IPS-20b (cell line): ENCODE results near the gene CADM1.

Source experiments
- H3K27ac ChIP-seq: one replicate; pipeline ENCODE4 v1.5.1; 2013; ENCODE audit warnings: low read length
- H3K27me3 ChIP-seq: 2 replicates; pipeline ENCODE4 v1.6.1; 2013; ENCODE audit warnings: mild to moderate bottlenecking, low read length, inconsistent platforms; ENCODE audit not compliant: insufficient read depth
- H3K36me3 ChIP-seq: 2 replicates; pipeline ENCODE4 v1.6.1; 2013; ENCODE audit warnings: low read depth, mild to moderate bottlenecking, inconsistent platforms, low read length, moderate library complexity; ENCODE audit not compliant: insufficient read depth
- H3K4me1 ChIP-seq: 2 replicates; pipeline ENCODE4 v1.6.1; 2013; ENCODE audit warnings: mild to moderate bottlenecking, control low read depth, inconsistent platforms, low read length, moderate library complexity; ENCODE audit not compliant: insufficient read depth
- H3K4me3 ChIP-seq: 2 replicates; pipeline ENCODE4 v1.5.1; 2013; ENCODE audit warnings: mild to moderate bottlenecking, low read length, inconsistent platforms
- H3K9ac ChIP-seq: 2 replicates; pipeline ENCODE4 v1.6.1; 2013; ENCODE audit warnings: low read depth, mild to moderate bottlenecking, inconsistent platforms, low read length, moderate library complexity
- H3K9me3 ChIP-seq: 2 replicates; pipeline ENCODE4 v1.6.1; 2013; ENCODE audit warnings: mild to moderate bottlenecking, low read depth, low read length, inconsistent platforms; ENCODE audit not compliant: insufficient read depth

Gene CADM1

DNA sequence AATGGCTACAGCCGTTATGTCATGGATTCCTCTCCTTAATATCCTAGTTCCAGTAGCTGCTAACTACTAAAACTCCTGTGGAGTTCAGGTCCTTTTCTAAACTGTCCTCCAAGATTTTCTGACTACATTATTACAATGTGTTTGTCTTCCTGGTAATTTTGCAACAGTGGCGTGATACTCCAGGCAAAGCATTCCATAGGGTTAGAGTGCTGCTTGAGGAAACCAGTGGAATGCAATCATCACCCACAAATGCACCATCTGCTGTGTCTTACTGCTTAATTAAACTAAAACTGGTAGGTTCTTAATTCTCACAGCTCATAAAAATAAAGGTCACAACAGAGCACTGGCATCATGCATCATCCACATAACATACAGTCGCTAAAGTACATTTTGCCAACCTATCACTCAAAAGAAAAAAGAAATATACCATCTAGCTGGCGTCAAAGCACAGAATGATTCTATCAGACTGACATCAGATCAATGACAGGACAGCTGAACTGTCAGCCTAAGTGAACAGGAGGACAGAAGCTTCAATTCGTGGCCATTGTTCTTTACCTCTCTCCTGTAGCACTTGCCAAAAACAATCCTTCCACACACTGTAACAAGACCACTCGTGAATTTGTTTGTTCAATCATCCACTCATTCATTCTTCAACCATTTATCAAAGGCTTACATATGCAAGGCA is 182.5 kb downstream of the CADM1 start:
- no peaks in the 10 kb centered on the region for H3K9me3 ChIP-seq
- H3K9ac ChIP-seq: no peak overlapping the region
- H3K4me3 ChIP-seq: no peak overlapping the region
- H3K36me3 ChIP-seq: no peaks in the 10 kb centered on the region
- no peak overlapping the region for H3K27ac ChIP-seq
- H3K4me1 ChIP-seq: peaks cover 5% of the 10 kb centered on the region; the same call in 1 of the 2 replicates
- H3K27me3 ChIP-seq: no peaks in the 10 kb centered on the region

DNA sequence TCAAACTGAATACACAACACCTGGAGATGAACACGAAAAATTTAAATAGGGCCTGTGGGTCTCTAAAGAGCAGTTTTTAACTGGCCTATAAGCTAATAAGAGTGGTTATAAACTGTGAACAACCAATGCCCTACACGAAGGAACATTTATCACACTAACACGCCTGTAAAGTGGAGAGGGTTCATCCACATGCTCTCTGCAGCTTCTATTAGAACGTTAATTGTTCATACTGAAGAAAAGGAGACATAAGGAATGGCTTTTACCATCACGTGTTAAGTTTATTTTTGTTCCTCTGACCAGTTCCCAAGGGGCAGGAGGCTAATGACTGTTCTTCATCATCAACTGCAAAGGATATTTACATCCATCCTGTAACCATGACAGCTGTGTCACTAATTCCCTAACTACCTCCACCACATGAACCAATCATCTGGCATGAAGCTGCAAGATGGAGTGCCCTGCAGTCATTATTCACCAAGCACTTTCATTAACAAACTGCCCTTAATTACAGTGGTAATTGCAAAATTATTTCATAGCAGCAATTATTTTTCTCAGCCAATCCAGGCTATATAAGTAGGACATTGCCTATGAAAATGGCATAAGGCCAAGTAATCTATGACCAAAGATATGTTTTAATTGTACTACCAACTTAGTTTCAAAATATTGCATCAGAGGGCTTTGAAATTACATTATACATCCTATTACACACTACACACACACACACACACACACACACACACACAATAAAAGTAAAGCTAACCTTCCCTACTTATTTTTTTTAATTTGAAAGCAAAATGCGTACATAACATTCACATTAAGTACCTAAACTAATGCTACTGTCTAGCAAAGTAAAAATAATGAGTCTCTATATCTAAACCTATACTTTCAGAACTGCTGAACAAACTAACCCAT is 186.7 kb downstream of the CADM1 start:
- Histone ChIP-seq H3K4me1 (no peaks in the 10 kb centered on the region), H3K36me3 (no peaks in the 10 kb centered on the region), H3K9ac (no peak overlapping the region), H3K27ac (no peak overlapping the region), H3K4me3 (no peak overlapping the region), H3K9me3 (no peaks in the 10 kb centered on the region), H3K27me3 (no peaks in the 10 kb centered on the region)

DNA sequence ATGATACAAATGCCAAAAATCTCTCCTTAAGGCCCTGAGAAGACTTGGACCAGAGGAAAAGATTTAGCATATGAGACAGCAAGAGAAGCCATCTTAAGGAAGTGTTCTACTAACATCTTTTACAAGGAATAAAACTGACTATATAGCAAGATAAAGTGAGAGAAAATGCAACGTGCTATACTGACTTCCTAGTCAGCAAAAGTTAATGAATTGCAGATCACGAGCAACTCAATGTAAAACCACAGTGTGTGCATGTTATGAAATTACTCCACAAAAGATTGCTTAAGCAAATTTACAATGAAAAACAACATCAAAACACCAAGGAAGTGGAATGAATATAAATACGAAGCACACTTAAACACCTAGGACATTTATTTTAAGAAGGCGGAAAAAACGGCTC is 187.5 kb downstream of the CADM1 start:
- Histone ChIP-seq H3K4me1 (no peaks in the 10 kb centered on the region), H3K4me3 (no peak overlapping the region), H3K9ac (no peak overlapping the region), H3K27ac (no peak overlapping the region), H3K36me3 (no peaks in the 10 kb centered on the region), H3K27me3 (no peaks in the 10 kb centered on the region), H3K9me3 (no peaks in the 10 kb centered on the region)

DNA sequence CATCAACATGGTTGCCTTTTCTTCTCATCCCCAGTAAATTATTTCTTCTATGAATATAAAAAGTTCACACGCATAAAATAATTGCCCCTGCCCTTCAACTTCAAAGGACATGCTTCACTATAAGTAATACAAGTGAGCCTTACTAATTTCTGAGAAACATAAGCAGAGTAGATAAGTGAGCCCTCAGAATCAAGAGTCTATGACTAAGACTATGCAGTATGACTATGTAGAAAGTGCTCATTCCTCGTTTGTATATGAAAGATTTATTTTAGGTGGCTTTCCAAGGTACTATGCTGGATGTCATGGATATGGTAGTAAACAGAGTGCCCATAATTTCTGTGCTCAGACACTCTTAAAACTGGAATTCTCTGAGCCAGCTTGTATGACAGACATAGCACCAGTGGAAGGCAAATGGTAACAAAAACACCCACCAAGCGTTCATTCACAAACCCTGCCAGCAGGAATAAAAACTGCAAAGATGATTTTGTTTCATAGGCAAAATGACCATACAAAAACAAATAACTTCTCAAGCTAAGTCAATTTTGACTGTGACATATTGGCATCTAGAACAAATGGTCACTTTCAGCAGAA is 189.8 kb downstream of the CADM1 start:
- H3K9me3 ChIP-seq: no peaks in the 10 kb centered on the region
- H3K4me3 ChIP-seq: no peak overlapping the region
- no peaks in the 10 kb centered on the region for H3K27me3 ChIP-seq
- no peaks in the 10 kb centered on the region for H3K36me3 ChIP-seq
- H3K9ac ChIP-seq: no peak overlapping the region
- no peak overlapping the region for H3K27ac ChIP-seq
- no peaks in the 10 kb centered on the region for H3K4me1 ChIP-seq

DNA sequence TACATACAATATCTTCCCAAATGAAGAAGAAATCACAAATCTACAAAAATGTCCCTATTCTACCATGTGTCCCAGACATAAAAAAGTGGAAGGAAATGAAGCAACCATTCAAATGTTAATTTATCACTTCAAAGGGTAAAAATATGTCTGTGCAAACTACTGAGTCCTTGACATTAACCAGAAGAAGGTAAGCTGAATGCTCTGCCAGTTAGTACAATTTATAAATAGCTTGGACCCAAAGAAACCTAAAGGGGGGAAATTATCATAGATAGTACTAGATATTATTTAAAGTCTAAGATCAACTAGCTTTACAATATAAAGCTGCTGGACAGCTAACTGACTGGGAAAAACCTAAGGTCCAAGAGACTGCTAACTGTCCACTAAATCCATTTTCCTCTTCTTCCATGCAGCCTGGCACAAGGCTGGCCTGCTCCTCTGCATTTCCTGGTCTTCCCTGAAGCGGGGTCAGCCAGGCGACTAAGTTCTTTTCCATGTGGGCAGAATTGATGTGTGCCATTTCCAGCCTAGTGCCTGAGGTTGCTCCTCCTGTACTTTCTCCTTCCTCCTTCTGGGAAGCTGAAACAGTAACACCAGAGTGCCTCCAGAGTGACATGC is 190.9 kb downstream of the CADM1 start:
- Histone ChIP-seq H3K9me3 (no peaks in the 10 kb centered on the region), H3K9ac (no peak overlapping the region), H3K27me3 (no peaks in the 10 kb centered on the region), H3K4me3 (no peak overlapping the region), H3K4me1 (no peaks in the 10 kb centered on the region), H3K36me3 (no peaks in the 10 kb centered on the region), H3K27ac (no peak overlapping the region)

DNA sequence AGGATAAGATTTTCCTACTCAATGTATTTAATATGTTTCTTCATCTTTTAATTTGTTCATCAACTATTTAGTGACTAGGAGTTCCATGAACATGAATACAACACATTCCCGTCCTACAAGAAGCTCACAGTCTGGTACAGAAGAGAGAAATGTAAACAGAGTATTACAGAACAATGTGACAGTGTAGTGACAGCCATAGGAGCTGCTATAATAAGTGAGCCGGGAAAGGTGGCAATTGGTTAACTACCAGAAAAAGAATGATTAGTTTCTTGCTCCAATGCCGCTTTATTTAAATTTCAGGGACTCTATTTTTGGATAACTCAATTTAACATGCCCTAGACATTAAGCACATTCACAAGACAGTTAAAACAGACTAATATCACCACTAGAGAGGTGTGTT is 192.3 kb downstream of the CADM1 start:
- Histone ChIP-seq H3K4me1 (no peaks in the 10 kb centered on the region), H3K4me3 (no peak overlapping the region), H3K9me3 (no peaks in the 10 kb centered on the region), H3K9ac (no peak overlapping the region), H3K27ac (no peak overlapping the region), H3K36me3 (no peaks in the 10 kb centered on the region), H3K27me3 (no peaks in the 10 kb centered on the region)

DNA sequence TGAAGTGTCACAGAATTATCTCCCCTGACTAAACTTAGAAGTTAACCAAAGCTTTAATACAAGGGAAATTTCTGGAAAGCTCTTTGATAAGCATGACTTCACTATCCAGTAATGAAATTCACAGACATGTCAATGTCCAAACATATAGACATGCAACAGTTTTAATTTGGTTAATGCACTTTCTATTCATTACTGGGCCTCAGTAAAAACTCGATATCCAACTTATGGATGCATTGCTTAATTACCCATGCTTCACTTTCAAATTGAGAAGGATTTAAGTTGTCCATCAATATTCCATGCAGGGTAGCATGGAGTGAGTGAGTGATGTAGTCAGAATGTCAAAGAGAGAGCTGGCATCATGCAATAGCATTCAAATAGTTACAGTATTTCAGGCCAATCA is 197.5 kb downstream of the CADM1 start:
- Histone ChIP-seq H3K9ac (no peak overlapping the region), H3K36me3 (no peaks in the 10 kb centered on the region), H3K4me1 (0 out of 2 replicates have a peak, but pooled peaks cover 2% of the 10 kb centered on the region), H3K9me3 (no peaks in the 10 kb centered on the region), H3K27me3 (no peaks in the 10 kb centered on the region), H3K27ac (no peak overlapping the region), H3K4me3 (no peak overlapping the region)

DNA sequence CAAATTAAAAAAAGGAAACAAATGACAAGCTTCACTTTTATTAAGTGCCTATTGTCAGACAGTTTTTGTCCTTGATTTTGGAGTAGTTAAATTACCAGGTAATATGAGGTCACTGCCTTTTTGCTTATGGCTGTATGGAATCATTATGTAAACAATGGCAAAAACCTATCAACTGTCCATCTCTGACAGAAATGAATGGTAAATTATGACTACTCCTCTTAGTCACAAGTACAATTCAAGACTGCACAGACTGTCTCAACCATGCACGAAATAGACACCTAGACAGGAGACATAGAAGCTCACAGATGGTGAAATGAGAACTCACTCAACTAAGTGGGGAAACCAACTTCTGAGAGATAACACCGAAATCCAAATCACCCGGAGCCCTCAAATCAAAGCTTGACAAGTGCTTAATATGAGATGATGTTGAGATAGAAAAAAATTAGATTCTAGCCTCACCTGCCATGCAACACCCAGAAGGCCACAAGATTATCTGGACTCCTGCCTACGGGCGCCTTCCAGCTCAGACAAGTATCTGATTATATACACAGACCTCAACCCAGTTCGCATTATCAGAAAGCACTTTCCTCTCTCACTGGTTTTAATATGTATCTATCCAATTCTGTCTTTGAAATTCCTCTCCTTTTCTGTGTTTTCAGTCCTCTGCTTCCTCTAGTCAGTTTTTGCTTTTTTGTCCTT is 199.3 kb downstream of the CADM1 start:
- Histone ChIP-seq H3K4me3 (no peak overlapping the region), H3K27ac (no peak overlapping the region), H3K4me1 (0 out of 2 replicates have a peak, but pooled peaks cover 2% of the 10 kb centered on the region), H3K36me3 (no peaks in the 10 kb centered on the region), H3K9ac (no peak overlapping the region), H3K27me3 (no peaks in the 10 kb centered on the region), H3K9me3 (no peaks in the 10 kb centered on the region)

DNA sequence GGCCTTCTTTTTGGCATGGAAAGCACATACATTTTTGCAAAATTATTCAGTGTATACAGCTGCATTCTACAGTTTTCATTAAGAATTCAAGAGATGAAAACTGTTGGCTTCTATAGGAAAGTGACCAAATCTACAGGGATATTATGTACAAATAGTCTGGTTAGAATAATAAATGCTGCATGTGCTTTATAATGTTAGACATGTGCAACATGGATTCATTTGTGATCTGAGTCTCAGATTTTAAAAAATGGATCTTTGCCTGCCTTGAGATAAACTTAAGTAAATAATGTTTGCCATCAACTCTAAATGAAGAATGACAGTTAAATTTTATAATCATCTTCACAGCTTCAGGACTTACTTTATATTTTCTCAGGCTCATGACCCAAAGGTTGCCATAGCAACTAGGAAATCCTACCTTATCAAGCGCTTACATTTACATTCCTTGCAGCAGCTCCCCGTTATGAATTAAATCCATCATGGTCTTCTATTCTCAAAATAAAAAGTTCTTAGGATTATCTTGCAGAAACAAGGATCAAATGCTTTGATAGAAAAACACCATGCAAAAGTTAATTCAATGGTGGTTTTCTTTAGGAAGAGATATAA is 200.2 kb downstream of the CADM1 start:
- H3K9ac ChIP-seq: no peak overlapping the region
- H3K4me3 ChIP-seq: no peak overlapping the region
- H3K4me1 ChIP-seq: 0 out of 2 replicates have a peak, but pooled peaks cover 2% of the 10 kb centered on the region
- no peaks in the 10 kb centered on the region for H3K36me3 ChIP-seq
- H3K9me3 ChIP-seq: no peaks in the 10 kb centered on the region
- H3K27me3 ChIP-seq: no peaks in the 10 kb centered on the region
- H3K27ac ChIP-seq: no peak overlapping the region

DNA sequence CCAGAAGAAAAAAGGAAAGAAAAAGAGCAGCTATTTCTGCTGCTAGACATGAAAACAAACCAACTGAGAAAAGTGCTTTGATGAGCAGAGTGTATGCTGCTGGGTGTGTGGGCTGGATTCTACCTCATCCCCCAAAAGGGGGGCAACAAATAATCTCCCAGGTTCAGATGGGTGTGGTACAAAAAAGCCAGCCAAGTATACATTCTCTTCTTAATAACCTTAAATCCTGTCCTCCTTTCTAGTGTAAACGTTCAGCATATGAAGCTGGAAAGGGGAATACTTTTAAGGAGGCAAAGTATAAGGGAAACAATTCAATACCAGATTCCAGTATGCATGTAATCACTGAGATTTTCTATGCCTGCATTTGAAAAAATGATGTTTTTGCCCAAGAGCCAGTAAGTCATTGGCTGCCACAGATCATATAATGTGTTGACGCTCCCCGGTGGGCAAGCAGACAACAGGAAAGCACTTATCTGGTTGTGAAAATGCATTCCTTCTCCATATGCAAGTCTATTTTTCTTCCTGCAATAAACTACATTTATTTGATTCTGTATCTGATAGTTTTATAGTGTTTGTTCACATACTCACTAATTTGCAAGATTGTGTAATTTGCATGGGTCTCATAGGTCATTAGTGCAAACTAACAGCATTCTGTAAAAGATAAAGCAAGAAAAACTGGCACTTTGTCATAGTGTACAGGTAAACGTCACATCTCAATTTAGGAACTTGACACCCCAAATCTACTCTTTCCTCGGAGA is 201.1 kb downstream of the CADM1 start:
- Histone ChIP-seq H3K4me1 (0 out of 2 replicates have a peak, but pooled peaks cover 2% of the 10 kb centered on the region), H3K9ac (no peak overlapping the region), H3K36me3 (no peaks in the 10 kb centered on the region), H3K9me3 (no peaks in the 10 kb centered on the region), H3K27ac (no peak overlapping the region), H3K4me3 (no peak overlapping the region), H3K27me3 (no peaks in the 10 kb centered on the region)
